Body of pancreas (tissue), 4 donors: ENCODE data around the gene PFDN1.

Source experiments
- CTCF ChIP-seq, 7 experiments: fragments of 450-650 bp in 4 of 7; fragments of 200-600 bp in 3 of 7; sonication (generic) in 3 of 7; IDR thresholded peaks; one replicate each; pipeline ENCODE4 v1.5.1; 2016 to 2019; ENCODE audit warnings: antibody characterized with exemption in 7 of 7
- POLR2A ChIP-seq, 3 donors: fragments of 450-650 bp; IDR thresholded peaks; one replicate each; pipeline ENCODE4 v1.6.1; 2016; ENCODE audit warnings: antibody characterized with exemption in 3 of 3, mild to moderate bottlenecking in 2 of 3

GRCh38 chr5:140245926-140246325 is 57.0 kb downstream of the PFDN1 start:
- TF ChIP-seq CTCF (IDR thresholded peaks at IDR 0.05) (no peak), POLR2A (IDR thresholded peaks at IDR 0.05) (no peak)
